Liver (tissue), 9 donors: ENCODE results near the gene SLC34A3. TPM values are rescaled to one million over a fixed set of nuclear protein-coding genes. Genes with fewer than 3 reads are reported as not detected.

ENCODE experiments used
- DNase-seq: peaks from one replicate; pipeline ENCODE4 v3.0.0-alpha.2; 2017; ENCODE audit warnings: low spot score
- H3K27ac ChIP-seq, 2 donors: one replicate each; pipeline ENCODE4 v1.7.0; 2013; ENCODE audit warnings: inconsistent platforms in 2 of 2, low read length in 2 of 2, control low read depth in 1 of 2, low read depth in 1 of 2, mild to moderate bottlenecking in 1 of 2
- H3K27me3 ChIP-seq, 4 donors: one replicate each; pipeline versions ENCODE4 v1.6.1 to v1.7.0; 2013; ENCODE audit warnings: low read length in 3 of 4, inconsistent platforms in 1 of 4, mild to moderate bottlenecking in 1 of 4, moderate library complexity in 1 of 4; ENCODE audit not compliant: control insufficient read depth in 4 of 4, insufficient read depth in 4 of 4
- H3K36me3 ChIP-seq, 4 donors: one replicate each; pipeline versions ENCODE4 v1.6.1 to v1.7.0; 2013; ENCODE audit warnings: low read length in 3 of 4, mild to moderate bottlenecking in 3 of 4, low read depth in 1 of 4, moderate library complexity in 1 of 4; ENCODE audit not compliant: control insufficient read depth in 4 of 4, insufficient read depth in 3 of 4
- H3K4me1 ChIP-seq, 4 donors: one replicate each; pipeline versions ENCODE4 v1.6.1 to v1.7.0; 2013; ENCODE audit warnings: low read length in 3 of 4, mild to moderate bottlenecking in 3 of 4, moderate library complexity in 1 of 4; ENCODE audit not compliant: control insufficient read depth in 4 of 4, insufficient read depth in 4 of 4
- H3K4me3 ChIP-seq, 3 donors: one replicate each; pipeline versions ENCODE4 v1.6.1 to v1.7.0; 2013; ENCODE audit warnings: low read length in 3 of 3, control low read depth in 1 of 3, low read depth in 1 of 3, mild to moderate bottlenecking in 1 of 3
- H3K9ac ChIP-seq, 2 donors: one replicate each; pipeline ENCODE4 v1.7.0; 2013; ENCODE audit warnings: low read length in 2 of 2, mild to moderate bottlenecking in 2 of 2, moderate library complexity in 2 of 2, control low read depth in 1 of 2, low read depth in 1 of 2
- H3K9me3 ChIP-seq, 4 donors: one replicate each; pipeline versions ENCODE4 v1.6.1 to v1.7.0; 2013; ENCODE audit warnings: low read length in 3 of 4; ENCODE audit not compliant: control insufficient read depth in 4 of 4
- ATF3 ChIP-seq: IDR thresholded peaks from 2 replicates; pipeline ENCODE4 v1.6.1; 2016; ENCODE audit warnings: antibody characterized with exemption
- EGR1 ChIP-seq, 2 donors: IDR thresholded peaks; 2 replicates each; pipeline ENCODE4 v1.6.1; 2016 to 2018; ENCODE audit warnings: antibody characterized with exemption in 2 of 2, low read depth in 2 of 2
- FOXA1 ChIP-seq: IDR thresholded peaks from 2 replicates; pipeline ENCODE4 v1.6.1; 2016; ENCODE audit warnings: antibody characterized with exemption
- FOXA2 ChIP-seq: IDR thresholded peaks from 2 replicates; pipeline ENCODE4 v1.6.1; 2016; ENCODE audit warnings: antibody characterized with exemption
- GABPA ChIP-seq, 2 donors: IDR thresholded peaks in 1 of 2; conservative IDR thresholded peaks in 1 of 2; 2 replicates each; pipeline ENCODE4 v1.6.1; 2016; ENCODE audit warnings: antibody characterized with exemption in 2 of 2, mild to moderate bottlenecking in 1 of 2, moderate library complexity in 1 of 2
- HNF4A ChIP-seq, 2 donors: conservative IDR thresholded peaks; 2 replicates each; pipeline ENCODE4 v1.6.1; 2016; ENCODE audit warnings: antibody characterized with exemption in 2 of 2, mild to moderate bottlenecking in 2 of 2
- HNF4G ChIP-seq: IDR thresholded peaks from 2 replicates; pipeline ENCODE4 v1.6.1; 2016; ENCODE audit warnings: antibody characterized with exemption
- JUND ChIP-seq, 2 donors: IDR thresholded peaks; 2 replicates each; pipeline ENCODE4 v1.6.1; 2016; ENCODE audit warnings: antibody characterized with exemption in 2 of 2
- NR2F2 ChIP-seq: IDR thresholded peaks from 2 replicates; pipeline ENCODE4 v1.6.1; 2016; ENCODE audit warnings: antibody characterized with exemption
- RAD21 ChIP-seq, 2 donors: IDR thresholded peaks; 2 replicates each; pipeline ENCODE4 v1.6.1; 2016; ENCODE audit warnings: antibody characterized with exemption in 2 of 2, mild to moderate bottlenecking in 2 of 2
- RXRA ChIP-seq, 2 donors: IDR thresholded peaks; 2 replicates each; pipeline ENCODE4 v1.6.1; 2017 to 2018; ENCODE audit warnings: antibody characterized with exemption in 2 of 2, mild to moderate bottlenecking in 1 of 2
- SP1 ChIP-seq: IDR thresholded peaks from 2 replicates; pipeline ENCODE4 v1.6.1; 2018; ENCODE audit warnings: antibody characterized with exemption, mild to moderate bottlenecking
- TAF1 ChIP-seq: conservative IDR thresholded peaks from 2 replicates; pipeline ENCODE4 v1.6.1; 2016; ENCODE audit warnings: antibody characterized with exemption, mild to moderate bottlenecking
- YY1 ChIP-seq: IDR thresholded peaks from 2 replicates; pipeline ENCODE4 v1.6.1; 2016; ENCODE audit warnings: antibody characterized with exemption, mild to moderate bottlenecking
- WGBS: extraction: QIAGEN DNeasy Blood & Tissue Kit; methylation state at CpG from one replicate; pipeline ENCODE4 v1.1.7; 2013; 5-methylcytosine and 5-hydroxymethylcytosine counted together
- polyA plus RNA-seq, 2 donors: library from polyadenylated mRNA; stranded (reverse) in 1 of 2; unstranded in 1 of 2; fragments of 200-250 nt in 1 of 2; fragments of >200 nt in 1 of 2; fragmentation: Nextera tagmentation in 1 of 2; extraction: Ambion mirVana in 1 of 2; gene quantifications; one replicate each; pipeline versions ENCODE4 v1.2.1 to v1.2.3, GENCODE V29; 2013 to 2015
- total RNA-seq, 2 donors: library from RNA; depleted of rRNA; stranded (reverse); fragments of >200 nt; gene quantifications; one replicate each; pipeline ENCODE4 v1.2.3, GENCODE V29; 2014
- TF ChIP-seq, protein P1 (sequence below): IDR thresholded peaks from 2 replicates; pipeline ENCODE4 v1.6.1; 2016; ENCODE audit warnings: antibody characterized with exemption
- TF ChIP-seq, protein P2 (sequence below): fragments of 150-350 bp; IDR thresholded peaks from 2 replicates; pipeline ENCODE4 v1.5.1; 2017; ENCODE audit warnings: improper control_type of control experiment, low read depth, low read length; ENCODE audit not compliant: missing input control
- TF ChIP-seq, protein P3 (sequence below): IDR thresholded peaks from 2 replicates; pipeline ENCODE4 v1.6.1; 2016; ENCODE audit warnings: antibody characterized with exemption, mild to moderate bottlenecking
- TF ChIP-seq, protein P4 (sequence below): IDR thresholded peaks from 2 replicates; pipeline ENCODE4 v1.6.1; 2016; ENCODE audit warnings: antibody characterized with exemption
- donor health status: healthy.
- donor health status: healthy.
- donor health status: healthy.
- donor health status: healthy.
- donor health status: healthy.

SLC34A3 gene
- total and polyA plus RNA-seq, 4 donors, result not detected

GRCh38 chr9:137195525-137196220 lies 35.0 kb upstream of the SLC34A3 start (continued):
- TF ChIP-seq, protein P1, sequence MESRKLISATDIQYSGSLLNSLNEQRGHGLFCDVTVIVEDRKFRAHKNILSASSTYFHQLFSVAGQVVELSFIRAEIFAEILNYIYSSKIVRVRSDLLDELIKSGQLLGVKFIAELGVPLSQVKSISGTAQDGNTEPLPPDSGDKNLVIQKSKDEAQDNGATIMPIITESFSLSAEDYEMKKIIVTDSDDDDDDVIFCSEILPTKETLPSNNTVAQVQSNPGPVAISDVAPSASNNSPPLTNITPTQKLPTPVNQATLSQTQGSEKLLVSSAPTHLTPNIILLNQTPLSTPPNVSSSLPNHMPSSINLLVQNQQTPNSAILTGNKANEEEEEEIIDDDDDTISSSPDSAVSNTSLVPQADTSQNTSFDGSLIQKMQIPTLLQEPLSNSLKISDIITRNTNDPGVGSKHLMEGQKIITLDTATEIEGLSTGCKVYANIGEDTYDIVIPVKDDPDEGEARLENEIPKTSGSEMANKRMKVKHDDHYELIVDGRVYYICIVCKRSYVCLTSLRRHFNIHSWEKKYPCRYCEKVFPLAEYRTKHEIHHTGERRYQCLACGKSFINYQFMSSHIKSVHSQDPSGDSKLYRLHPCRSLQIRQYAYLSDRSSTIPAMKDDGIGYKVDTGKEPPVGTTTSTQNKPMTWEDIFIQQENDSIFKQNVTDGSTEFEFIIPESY, result no peak
- TF ChIP-seq ATF3, result no peak
- TF ChIP-seq HNF4G, result no peak
- peak in 1 of 2 donors; percentile 53 for TF ChIP-seq RXRA (IDR thresholded peaks at IDR 0.05)
- TF ChIP-seq GABPA (IDR thresholded peaks at IDR 0.05 in 1 of 2, conservative IDR thresholded peaks at IDR 0.05 in 1 of 2), result peak in 1 of 2 donors; percentile 21

GRCh38 chr9:137198051-137198901 lies 32.4 kb upstream of the SLC34A3 start:
- Histone ChIP-seq H3K27me3 (no peaks in the 10 kb centered on the region), H3K9ac (peak overlapping the region in 1 of 2 donors; percentile 66), H3K9me3 (no peaks in the 10 kb centered on the region), H3K36me3 (no peaks in the 10 kb centered on the region), H3K4me3 (peak overlapping the region; percentile 66 to 90 (median 66)), H3K27ac (peak overlapping the region; percentile 81 to 84), H3K4me1 (peaks cover 33 to 84% (median 70%) of the 10 kb centered on the region in 4 donors)
- no peak for DNase-seq
- TF ChIP-seq, protein P2, sequence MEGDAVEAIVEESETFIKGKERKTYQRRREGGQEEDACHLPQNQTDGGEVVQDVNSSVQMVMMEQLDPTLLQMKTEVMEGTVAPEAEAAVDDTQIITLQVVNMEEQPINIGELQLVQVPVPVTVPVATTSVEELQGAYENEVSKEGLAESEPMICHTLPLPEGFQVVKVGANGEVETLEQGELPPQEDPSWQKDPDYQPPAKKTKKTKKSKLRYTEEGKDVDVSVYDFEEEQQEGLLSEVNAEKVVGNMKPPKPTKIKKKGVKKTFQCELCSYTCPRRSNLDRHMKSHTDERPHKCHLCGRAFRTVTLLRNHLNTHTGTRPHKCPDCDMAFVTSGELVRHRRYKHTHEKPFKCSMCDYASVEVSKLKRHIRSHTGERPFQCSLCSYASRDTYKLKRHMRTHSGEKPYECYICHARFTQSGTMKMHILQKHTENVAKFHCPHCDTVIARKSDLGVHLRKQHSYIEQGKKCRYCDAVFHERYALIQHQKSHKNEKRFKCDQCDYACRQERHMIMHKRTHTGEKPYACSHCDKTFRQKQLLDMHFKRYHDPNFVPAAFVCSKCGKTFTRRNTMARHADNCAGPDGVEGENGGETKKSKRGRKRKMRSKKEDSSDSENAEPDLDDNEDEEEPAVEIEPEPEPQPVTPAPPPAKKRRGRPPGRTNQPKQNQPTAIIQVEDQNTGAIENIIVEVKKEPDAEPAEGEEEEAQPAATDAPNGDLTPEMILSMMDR, result no peak
- TF ChIP-seq TAF1 (no peak), NR2F2 (peak; percentile 50), RAD21 (IDR thresholded peaks at IDR 0.05) (peak in 1 of 2 donors; percentile 8), HNF4A (conservative IDR thresholded peaks at IDR 0.05) (peak; percentile 91 to 95), JUND (IDR thresholded peaks at IDR 0.05) (peak in 1 of 2 donors; percentile 54), EGR1 (IDR thresholded peaks at IDR 0.05; ENCODE audit: low read depth in 2 of 2) (peak; percentile 21 to 54), GABPA (IDR thresholded peaks at IDR 0.05 in 1 of 2, conservative IDR thresholded peaks at IDR 0.05 in 1 of 2) (peak in 1 of 2 donors; percentile 67), SP1 (peak; percentile 72), FOXA2 (peak; percentile 27), YY1 (peak; percentile 63), FOXA1 (no peak), HNF4G (no peak), ATF3 (no peak), RXRA (IDR thresholded peaks at IDR 0.05) (peak; percentile 78 to 86)
- TF ChIP-seq, protein P1, result no peak
- TF ChIP-seq, protein P3, sequence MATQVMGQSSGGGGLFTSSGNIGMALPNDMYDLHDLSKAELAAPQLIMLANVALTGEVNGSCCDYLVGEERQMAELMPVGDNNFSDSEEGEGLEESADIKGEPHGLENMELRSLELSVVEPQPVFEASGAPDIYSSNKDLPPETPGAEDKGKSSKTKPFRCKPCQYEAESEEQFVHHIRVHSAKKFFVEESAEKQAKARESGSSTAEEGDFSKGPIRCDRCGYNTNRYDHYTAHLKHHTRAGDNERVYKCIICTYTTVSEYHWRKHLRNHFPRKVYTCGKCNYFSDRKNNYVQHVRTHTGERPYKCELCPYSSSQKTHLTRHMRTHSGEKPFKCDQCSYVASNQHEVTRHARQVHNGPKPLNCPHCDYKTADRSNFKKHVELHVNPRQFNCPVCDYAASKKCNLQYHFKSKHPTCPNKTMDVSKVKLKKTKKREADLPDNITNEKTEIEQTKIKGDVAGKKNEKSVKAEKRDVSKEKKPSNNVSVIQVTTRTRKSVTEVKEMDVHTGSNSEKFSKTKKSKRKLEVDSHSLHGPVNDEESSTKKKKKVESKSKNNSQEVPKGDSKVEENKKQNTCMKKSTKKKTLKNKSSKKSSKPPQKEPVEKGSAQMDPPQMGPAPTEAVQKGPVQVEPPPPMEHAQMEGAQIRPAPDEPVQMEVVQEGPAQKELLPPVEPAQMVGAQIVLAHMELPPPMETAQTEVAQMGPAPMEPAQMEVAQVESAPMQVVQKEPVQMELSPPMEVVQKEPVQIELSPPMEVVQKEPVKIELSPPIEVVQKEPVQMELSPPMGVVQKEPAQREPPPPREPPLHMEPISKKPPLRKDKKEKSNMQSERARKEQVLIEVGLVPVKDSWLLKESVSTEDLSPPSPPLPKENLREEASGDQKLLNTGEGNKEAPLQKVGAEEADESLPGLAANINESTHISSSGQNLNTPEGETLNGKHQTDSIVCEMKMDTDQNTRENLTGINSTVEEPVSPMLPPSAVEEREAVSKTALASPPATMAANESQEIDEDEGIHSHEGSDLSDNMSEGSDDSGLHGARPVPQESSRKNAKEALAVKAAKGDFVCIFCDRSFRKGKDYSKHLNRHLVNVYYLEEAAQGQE, result peak; percentile 50
- TF ChIP-seq, protein P4, sequence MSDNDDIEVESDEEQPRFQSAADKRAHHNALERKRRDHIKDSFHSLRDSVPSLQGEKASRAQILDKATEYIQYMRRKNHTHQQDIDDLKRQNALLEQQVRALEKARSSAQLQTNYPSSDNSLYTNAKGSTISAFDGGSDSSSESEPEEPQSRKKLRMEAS, result peak; percentile 94
- 41% methylated on average over 19 of the region's 19 CpGs for WGBS
